Endothelial cell of umbilical vein (primary cell): Measurements from ENCODE around the gene KHK. TPM values are rescaled to one million over a fixed set of nuclear protein-coding genes. Genes with fewer than 3 reads are reported as not detected.

ENCODE experiments used
- BruUV-seq: library from RNA; stranded (reverse); fragments of 400-500 nt; replicated peaks from 2 replicates; lab custom pipeline; 2021; lab: Mats Ljungman, UMichigan
- CTCF ChIA-PET: fragments of 300-600, 350-600 bp; sonication (Branson Sonifier 250); formaldehyde crosslinking; loops from one replicate; lab custom pipeline; 2021; ENCODE audit warnings: antibody characterized with exemption, inconsistent platforms; lab: Charles Lee
- POLR2A ChIA-PET: fragments of 300-600, 350-600 bp; sonication (Branson Sonifier 250); formaldehyde crosslinking; loops from one replicate; lab custom pipeline; 2021; ENCODE audit warnings: antibody characterized with exemption, inconsistent platforms; lab: Charles Lee
- DNase-seq: peaks from one replicate; pipeline ENCODE4 v3.0.0-alpha.2; 2011; ENCODE audit warnings: low read depth, low spot score
- FAIRE-seq: peaks from 2 replicates; lab custom pipeline; 2011; peaks lifted over from hg19 to GRCh38; lab: Jason Lieb, UNC
- H2AFZ ChIP-seq: 2 replicates; pipeline ENCODE4 v1.6.0; 2012; ENCODE audit warnings: low read depth, low read length, control low read depth, inconsistent platforms
- H3K27ac ChIP-seq: 2 replicates; pipeline ENCODE4 v1.5.1; 2011; ENCODE audit warnings: low read depth, mild to moderate bottlenecking, control low read depth, low read length, moderate library complexity; ENCODE audit not compliant: insufficient read depth
- H3K27me3 ChIP-seq, 2 experiments: 2 replicates each; pipeline versions ENCODE4 v1.6.0 to v1.6.1; 2011; ENCODE audit warnings: low read length in 2 of 2, mixed read lengths in 1 of 2; ENCODE audit not compliant: control insufficient read depth in 2 of 2, insufficient read depth in 2 of 2
- H3K36me3 ChIP-seq, 2 experiments: 2 replicates in 1 of 2; 3 replicates in 1 of 2; pipeline ENCODE4 v1.5.1; 2011; ENCODE audit warnings: low read length in 2 of 2, mild to moderate bottlenecking in 1 of 2, moderate library complexity in 1 of 2; ENCODE audit not compliant: control insufficient read depth in 2 of 2, insufficient read depth in 2 of 2; ENCODE audit errors: extremely low read depth in 1 of 2
- H3K4me1 ChIP-seq: 3 replicates; pipeline ENCODE4 v1.5.1; 2011; ENCODE audit warnings: mild to moderate bottlenecking, low read length; ENCODE audit not compliant: control insufficient read depth, insufficient read depth; ENCODE audit errors: extremely low read depth
- H3K4me2 ChIP-seq: 2 replicates; pipeline ENCODE4 v1.6.1; 2011; ENCODE audit warnings: low read length, control low read depth, mixed read lengths; ENCODE audit not compliant: insufficient read depth
- H3K4me3 ChIP-seq, 3 experiments: fragments of 200-600 bp in 1 of 3; sonication (generic), shearing (Covaris generic) in 1 of 3; replicated peaks in 1 of 3; 2 replicates each; pipeline ENCODE4 v1.5.1; 2011 to 2016; ENCODE audit warnings: control low read depth in 3 of 3, low read length in 3 of 3, mild to moderate bottlenecking in 2 of 3, inconsistent platforms in 1 of 3, low read depth in 1 of 3, moderate library complexity in 1 of 3; ENCODE audit not compliant: insufficient read depth in 1 of 3
- H3K79me2 ChIP-seq: 2 replicates; pipeline ENCODE4 v1.6.0; 2012; ENCODE audit warnings: low read length, inconsistent platforms; ENCODE audit not compliant: control insufficient read depth, insufficient read depth
- H3K9ac ChIP-seq: replicated peaks from 2 replicates; pipeline ENCODE3; 2011; ENCODE audit warnings: low read length, control low read depth; ENCODE audit not compliant: insufficient read depth; ENCODE audit errors: extremely low read depth
- H3K9me1 ChIP-seq: replicated peaks from 3 replicates; pipeline ENCODE4 v1.6.0; 2011; ENCODE audit warnings: mild to moderate bottlenecking, low read length; ENCODE audit not compliant: control insufficient read depth, insufficient read depth; ENCODE audit errors: extremely low read depth
- H3K9me3 ChIP-seq: replicated peaks from 2 replicates; pipeline ENCODE4 v1.5.1; 2012; ENCODE audit warnings: low read length, inconsistent platforms; ENCODE audit not compliant: control insufficient read depth, insufficient read depth
- H4K20me1 ChIP-seq: replicated peaks from 2 replicates; pipeline ENCODE3; 2011; ENCODE audit warnings: mild to moderate bottlenecking, low read length; ENCODE audit not compliant: control insufficient read depth, insufficient read depth; ENCODE audit errors: extremely low read depth
- CTCF ChIP-seq, 2 donors: IDR thresholded peaks; 1 replicate in 1 of 2; 2 replicates in 1 of 2; pipeline ENCODE4 v1.5.1; 2011; ENCODE audit warnings: low read length in 2 of 2, mild to moderate bottlenecking in 2 of 2, moderate library complexity in 2 of 2, control low read depth in 1 of 2, inconsistent platforms in 1 of 2, low read depth in 1 of 2; ENCODE audit not compliant: insufficient read depth in 1 of 2; ENCODE audit errors: extremely low read depth in 1 of 2
- EZH2 ChIP-seq: IDR thresholded peaks from 2 replicates; pipeline ENCODE4 v1.6.1; 2012; ENCODE audit warnings: borderline replicate concordance, low read depth, mild to moderate bottlenecking, moderate library complexity, low read length, inconsistent platforms; ENCODE audit not compliant: severe bottlenecking
- FOS ChIP-seq: IDR thresholded peaks from 2 replicates; pipeline ENCODE4 v1.6.1; 2011; ENCODE audit warnings: mild to moderate bottlenecking, low read length, moderate library complexity, borderline replicate concordance; ENCODE audit not compliant: insufficient read depth
- GATA2 ChIP-seq: IDR thresholded peaks from 2 replicates; pipeline ENCODE4 v1.7.0; 2011; ENCODE audit warnings: low read depth, mild to moderate bottlenecking, moderate library complexity, mixed read lengths, low read length; ENCODE audit not compliant: insufficient read length, insufficient read depth
- JUN ChIP-seq: IDR thresholded peaks from 2 replicates; pipeline ENCODE4 v1.6.1; 2011; ENCODE audit warnings: borderline replicate concordance, low read depth; ENCODE audit not compliant: insufficient read length, insufficient read depth
- MAX ChIP-seq: IDR thresholded peaks from 2 replicates; pipeline ENCODE4 v1.6.1; 2011; ENCODE audit not compliant: insufficient read depth, insufficient read length
- MYC ChIP-seq: IDR thresholded peaks from one replicate; pipeline ENCODE4 v1.6.1; 2011; ENCODE audit warnings: mild to moderate bottlenecking, low read depth, low read length
- POLR2A ChIP-seq: IDR thresholded peaks from 2 replicates; pipeline ENCODE4 v1.6.1; 2012; ENCODE audit warnings: low read depth, mild to moderate bottlenecking, control low read depth, low read length
- POLR2AphosphoS5 ChIP-seq: IDR thresholded peaks from 2 replicates; pipeline ENCODE4 v1.6.1; 2012; ENCODE audit warnings: low read depth, mild to moderate bottlenecking, control low read depth, low read length, moderate library complexity; ENCODE audit not compliant: insufficient read depth
- dilution Hi-C: fragments of 300-500 bp; cut with MboI; formaldehyde crosslinking; loops from one replicate; pipeline ENCODE4 v1.15.0; 2019; ENCODE audit warnings: low sequenced_read_pairs; ENCODE audit not compliant: extremely low pct_ligation_motif_present
- intact Hi-C: fragments of 100-400 bp; cut with micrococcal nuclease; formaldehyde crosslinking; loops from one replicate; pipeline ENCODE4 v1.10.0; 2022
- polyA plus RNA-seq, 4 experiments: library from polyadenylated mRNA; depleted of rRNA in 3 of 4; stranded (reverse) in 3 of 4; unstranded in 1 of 4; fragments of >200 nt; gene quantifications; 2 replicates each; pipeline versions ENCODE4 v1.2.1 to v1.2.3, GENCODE V29; 2011 to 2012; ENCODE audit warnings: missing spikeins in 1 of 4
- total RNA-seq: library from RNA; stranded (reverse); gene quantifications from 2 replicates; pipeline ENCODE4 v1.2.3, GENCODE V29; 2021

Gene KHK
- total and polyA plus RNA-seq, 2 donors (not counting 3 experiments of a cell fraction or from before 2014, with no cell fraction given) = 2.9 to 4.4 TPM

- Histone ChIP-seq H3K4me1 (peaks cover under 1% of the 10 kb centered on the region), H4K20me1 (no peaks in the 10 kb centered on the region), H3K9me3 (no peaks in the 10 kb centered on the region), H3K4me2 (no peak overlapping the region), H3K36me3 (peaks cover 32 to 69% of the 10 kb centered on the region in 2 experiments), H3K27me3 (no peaks in the 10 kb centered on the region), H3K9ac (no peak overlapping the region), H3K79me2 (peaks cover 8% of the 10 kb centered on the region), H3K27ac (no peak overlapping the region), H3K4me3 (no peak overlapping the region), H3K9me1 (no peaks in the 10 kb centered on the region), H2AFZ (no peak overlapping the region)
- TF ChIP-seq FOS (no peak), MYC (no peak), CTCF (IDR thresholded peaks at IDR 0.05; ENCODE audit: extremely low read depth in 1 of 2, insufficient read depth in 1 of 2, low read depth in 1 of 2, low read length in 2 of 2) (no peak), GATA2 (no peak), JUN (no peak)
- dilution Hi-C loops = no loop called here
- intact Hi-C loops = no loop called here
- DNase-seq = no peak
- no peak for FAIRE-seq
- no TSS peak for BruUV-seq
- ChIA-PET CTCF (interaction anchor here (1.0 to 1.1 kb wide), 2 partner anchors 11 to 78 kb away, joined by 3 to 4 read pairs; no protein-coding TSS in a partner anchor), POLR2A (no interaction called here)
Observed at GRCh38 chr2:27039426-27039825, 47.1 kb upstream of the KHK start.

GRCh38 chr2:27039871-27040270 lies 46.7 kb upstream of the KHK start:
- H2AFZ ChIP-seq = no peak overlapping the region
- no peak overlapping the region for H3K27ac ChIP-seq
- intact Hi-C loops = no loop called here
- dilution Hi-C loops = no loop called here
- H3K4me3 ChIP-seq = no peak overlapping the region
- FAIRE-seq (no peak), DNase-seq (no peak)
- no peak overlapping the region for H3K4me2 ChIP-seq
- H3K4me1 ChIP-seq = no peaks in the 10 kb centered on the region
- POLR2A ChIA-PET = no interaction called here
- no peaks in the 10 kb centered on the region for H4K20me1 ChIP-seq
- H3K36me3 ChIP-seq = peaks cover 32 to 67% of the 10 kb centered on the region in 2 experiments
- TF ChIP-seq GATA2 (no peak), MYC (no peak), CTCF (IDR thresholded peaks at IDR 0.05; ENCODE audit: extremely low read depth in 1 of 2, insufficient read depth in 1 of 2, low read depth in 1 of 2, low read length in 2 of 2) (no peak), FOS (no peak), JUN (no peak), MAX (no peak), POLR2A (no peak), EZH2 (no peak), POLR2AphosphoS5 (no peak)
- no peaks in the 10 kb centered on the region for H3K27me3 ChIP-seq
- CTCF ChIA-PET = interaction anchor here (1.1 kb wide), 1 partner anchor 78 kb away, joined by 3 read pairs; no protein-coding TSS in a partner anchor
- H3K79me2 ChIP-seq = peaks cover 5% of the 10 kb centered on the region
- H3K9me1 ChIP-seq = no peaks in the 10 kb centered on the region
- BruUV-seq = no TSS peak
- H3K9me3 ChIP-seq = no peaks in the 10 kb centered on the region
- no peak overlapping the region for H3K9ac ChIP-seq
